Retinal pigment epithelial cell (primary cell): ENCODE measurements around the gene PDE4D.
"Not testable (repeated sequence)": the region's sequence is repeated elsewhere in the genome, so short reads cannot be mapped to it uniquely, and the experiment has no call there.

ENCODE experiments used
- DNase-seq: peaks from one replicate; pipeline ENCODE4 v3.0.0-alpha.2; 2010; ENCODE audit warnings: low read depth
- H3K4me3 ChIP-seq: 2 replicates; pipeline ENCODE4 v1.5.1; 2011; ENCODE audit warnings: mild to moderate bottlenecking, low read length, control low read depth, moderate library complexity
- CTCF ChIP-seq: conservative IDR thresholded peaks from 2 replicates; pipeline ENCODE4 v1.5.1; 2011; ENCODE audit warnings: low read depth, low read length, control low read depth, inconsistent platforms

PDE4D gene

DNA sequence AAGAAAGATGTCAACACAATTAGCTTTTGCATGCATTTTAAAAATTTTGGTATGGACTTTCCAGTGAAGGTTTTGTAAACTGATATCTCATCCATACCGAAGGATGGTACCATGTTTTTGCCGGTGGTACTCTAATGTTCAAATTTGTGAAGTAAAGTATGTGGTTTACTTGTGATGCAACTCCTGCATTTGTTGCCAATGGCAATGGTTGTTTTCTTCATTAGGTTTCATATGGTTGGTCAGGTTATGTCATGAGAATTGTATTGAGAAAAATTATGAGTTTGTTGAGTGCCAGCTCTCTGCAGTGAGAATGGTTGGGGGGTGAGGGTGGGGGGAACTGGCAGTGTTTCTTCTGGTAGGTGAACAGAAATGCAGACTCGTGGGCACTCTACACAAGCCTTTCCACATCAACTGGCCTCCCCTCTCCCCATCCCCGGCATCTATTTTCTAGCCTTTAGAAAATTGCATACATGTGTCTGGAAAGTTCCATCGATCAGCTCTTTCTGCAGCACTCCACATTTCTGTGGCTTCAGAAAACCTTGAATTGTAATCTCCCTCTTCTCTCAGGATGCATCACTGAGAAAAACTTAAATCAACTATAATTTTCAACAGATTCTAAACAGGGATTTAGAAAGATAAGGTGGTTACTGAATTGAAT lies 107.7 kb downstream of the PDE4D start:
- H3K4me3 ChIP-seq = no peak overlapping the region
- no peak for TF ChIP-seq CTCF
- DNase-seq = no peak

GRCh38 chr5:59784708-59785107 lies 108.8 kb downstream of the PDE4D start:
- DNase-seq = not testable (repeated sequence)

DNA sequence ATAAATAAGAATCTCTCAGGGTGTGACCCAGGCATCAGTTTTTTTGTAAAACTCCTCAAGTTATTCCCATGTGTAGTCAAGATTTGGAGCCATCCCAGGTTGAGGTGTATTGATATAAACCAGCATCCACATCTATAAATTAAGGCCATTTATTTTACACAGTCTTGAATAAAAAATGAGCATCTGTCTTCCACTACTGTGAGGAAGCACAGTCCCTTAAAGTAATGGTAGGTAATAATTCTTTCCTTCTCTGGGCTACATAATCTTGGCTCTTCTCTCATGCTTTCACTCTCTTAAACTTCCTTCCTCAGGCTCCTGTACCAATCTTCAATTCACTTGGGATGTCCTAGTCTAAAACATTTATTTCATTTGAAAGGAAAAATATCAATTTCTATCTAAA lies 110.3 kb downstream of the PDE4D start:
- no peak for DNase-seq
- H3K4me3 ChIP-seq = no peak overlapping the region
- no peak for TF ChIP-seq CTCF

More at GRCh38 chr5:59784708-59785107, 108.8 kb downstream of the PDE4D start:
- H3K4me3 ChIP-seq = not testable (repeated sequence)

GRCh38 chr5:59782856-59783255 lies 110.7 kb downstream of the PDE4D start:
- H3K4me3 ChIP-seq = no peak overlapping the region
- no peak for TF ChIP-seq CTCF
- DNase-seq = no peak

- TF ChIP-seq CTCF = no peak
- no peak overlapping the region for H3K4me3 ChIP-seq
- DNase-seq = no peak
These were observed 114.1 kb downstream of the PDE4D start for GRCh38 chr5:59779453-59779852.

GRCh38 chr5:59777028-59777427 lies 116.5 kb downstream of the PDE4D start:
- no peak for TF ChIP-seq CTCF
- H3K4me3 ChIP-seq = no peak overlapping the region
- DNase-seq = no peak

DNA sequence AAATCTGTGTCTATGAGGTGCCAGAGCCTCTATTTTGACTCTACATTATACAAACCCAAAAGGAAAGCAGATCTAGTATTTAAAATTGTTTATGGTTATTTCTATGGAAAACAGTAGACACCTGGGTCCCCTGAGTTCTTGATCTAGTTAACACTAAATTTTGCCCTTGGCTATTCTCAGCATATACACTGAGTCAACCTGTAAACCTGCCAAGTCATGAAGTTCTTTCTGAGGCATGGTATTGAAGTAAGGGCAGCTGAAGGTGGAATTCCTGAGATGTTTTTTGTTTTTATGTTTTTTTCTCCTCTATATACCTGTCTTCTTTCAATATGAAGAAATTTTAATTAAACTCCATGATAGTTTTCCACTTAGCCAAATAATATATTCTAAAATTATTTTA lies 120.2 kb downstream of the PDE4D start:
- DNase-seq = no peak
- no peak for TF ChIP-seq CTCF
- no peak overlapping the region for H3K4me3 ChIP-seq
